ENCODE measurements around the gene LDLRAP1.

GRCh38 chr1:25610822-25611630 is 67.6 kb downstream of the LDLRAP1 start:
- TF ChIP-seq CTCF (IDR thresholded peaks at IDR 0.05; ENCODE audit: low read depth, low read length) = peak; percentile 24; the same call in 1 of the 2 replicates
- TF ChIP-seq EZH2phosphoT487 (IDR thresholded peaks at IDR 0.05; ENCODE audit: low read depth) = peak; percentile 30; the same call in 1 of the 2 replicates

Measured in OCI-LY3 (cell line).